BLaER1 treated with 17β-estradiol and CSF1 and Interleukin-3, amounts not matched to agents 10 nM and 100 nM (cell line): ENCODE results near the gene DBF4B.

Experiments
- H3K27ac ChIP-seq, 11 experiments: shearing (Covaris generic); formaldehyde crosslinking; 2 replicates each; pipeline ENCODE4 v1.8.1; 2022
- H3K27me3 ChIP-seq, 11 experiments: shearing (Covaris generic); formaldehyde crosslinking; 2 replicates each; pipeline ENCODE4 v1.8.1; 2022
- H3K36me3 ChIP-seq, 11 experiments: shearing (Covaris generic); formaldehyde crosslinking; 2 replicates each; pipeline ENCODE4 v1.8.1; 2022
- H3K4me1 ChIP-seq, 10 experiments: shearing (Covaris generic); formaldehyde crosslinking; 2 replicates each; pipeline ENCODE4 v1.8.1; 2022
- H3K4me2 ChIP-seq, 11 experiments: shearing (Covaris generic); formaldehyde crosslinking; 2 replicates each; pipeline ENCODE4 v1.8.1; 2022
- H3K4me3 ChIP-seq, 10 experiments: shearing (Covaris generic); formaldehyde crosslinking; 2 replicates each; pipeline ENCODE4 v1.8.1; 2022
- H3K9ac ChIP-seq, 11 experiments: shearing (Covaris generic); formaldehyde crosslinking; 2 replicates each; pipeline ENCODE4 v1.8.1; 2022
- H3K9me3 ChIP-seq, 11 experiments: shearing (Covaris generic); formaldehyde crosslinking; replicated peaks in 1 of 11; 2 replicates each; pipeline ENCODE4 v1.8.1; 2022
- H4K20me1 ChIP-seq, 11 experiments: shearing (Covaris generic); formaldehyde crosslinking; 2 replicates each; pipeline ENCODE4 v1.8.1; 2022
- Cebpa-rat ChIP-seq, 11 experiments: shearing (Covaris generic); IDR thresholded peaks; 2 replicates each; pipeline ENCODE4 v1.8.1; 2022

DBF4B gene

DNA sequence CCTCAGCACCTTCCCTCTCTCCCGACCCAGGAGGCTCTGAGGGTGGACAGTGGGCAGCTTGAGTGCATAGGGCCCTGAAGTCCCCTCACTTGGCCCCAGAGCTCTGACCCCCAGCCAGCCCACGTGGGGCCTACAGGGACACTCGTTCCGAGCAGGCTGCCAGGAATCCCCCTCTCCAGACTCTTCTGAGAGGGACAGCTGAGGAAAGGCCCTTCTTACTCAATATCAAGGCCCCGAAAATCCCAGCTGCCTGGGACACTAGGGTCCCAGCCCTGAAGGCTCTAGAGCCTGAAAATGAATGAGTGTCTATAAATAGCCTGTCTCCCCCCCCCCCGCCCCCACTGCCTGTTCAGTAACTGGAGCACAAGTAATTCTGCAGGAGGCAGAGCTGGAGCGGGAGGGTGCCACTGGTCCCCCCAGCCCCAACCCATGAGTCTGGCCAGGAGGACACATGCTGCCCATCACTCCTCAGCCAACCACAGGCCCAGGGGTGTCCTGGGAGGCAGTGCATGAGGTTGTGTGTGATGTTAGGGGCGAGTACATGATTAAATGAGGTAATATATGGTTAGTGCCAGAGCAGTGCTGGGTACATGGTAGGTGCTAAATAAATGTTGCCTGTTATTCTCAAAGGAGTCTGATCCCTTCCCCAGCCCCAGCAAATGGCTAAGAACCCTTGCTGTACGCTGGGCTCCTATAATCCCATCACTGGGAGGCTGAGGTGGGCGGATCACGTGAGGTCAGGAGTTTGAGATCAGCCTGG lies 61.9 kb downstream of the DBF4B start:
- Histone ChIP-seq H3K4me2 (peak overlapping the region in 5 of 11 experiments; percentile 10 to 89 (median 22); a peak in 4 of 22 replicates), H3K4me3 (no peak overlapping the region), H3K27ac (no peak overlapping the region), H3K27me3 (no peaks in the 10 kb centered on the region), H4K20me1 (peaks cover 0 to 4% (median 0%) of the 10 kb centered on the region in 11 experiments; a peak in 4 of 22 replicates), H3K36me3 (no peaks in the 10 kb centered on the region), H3K9me3 (no peaks in the 10 kb centered on the region), H3K4me1 (peaks cover 25 to 58% (median 47%) of the 10 kb centered on the region in 10 experiments), H3K9ac (0 out of 22 replicates have a peak overlapping the region, but pooled peaks of 1 of the 11 experiments have one; percentile 10)
- no peak for TF ChIP-seq Cebpa-rat (IDR thresholded peaks at IDR 0.05)

DNA sequence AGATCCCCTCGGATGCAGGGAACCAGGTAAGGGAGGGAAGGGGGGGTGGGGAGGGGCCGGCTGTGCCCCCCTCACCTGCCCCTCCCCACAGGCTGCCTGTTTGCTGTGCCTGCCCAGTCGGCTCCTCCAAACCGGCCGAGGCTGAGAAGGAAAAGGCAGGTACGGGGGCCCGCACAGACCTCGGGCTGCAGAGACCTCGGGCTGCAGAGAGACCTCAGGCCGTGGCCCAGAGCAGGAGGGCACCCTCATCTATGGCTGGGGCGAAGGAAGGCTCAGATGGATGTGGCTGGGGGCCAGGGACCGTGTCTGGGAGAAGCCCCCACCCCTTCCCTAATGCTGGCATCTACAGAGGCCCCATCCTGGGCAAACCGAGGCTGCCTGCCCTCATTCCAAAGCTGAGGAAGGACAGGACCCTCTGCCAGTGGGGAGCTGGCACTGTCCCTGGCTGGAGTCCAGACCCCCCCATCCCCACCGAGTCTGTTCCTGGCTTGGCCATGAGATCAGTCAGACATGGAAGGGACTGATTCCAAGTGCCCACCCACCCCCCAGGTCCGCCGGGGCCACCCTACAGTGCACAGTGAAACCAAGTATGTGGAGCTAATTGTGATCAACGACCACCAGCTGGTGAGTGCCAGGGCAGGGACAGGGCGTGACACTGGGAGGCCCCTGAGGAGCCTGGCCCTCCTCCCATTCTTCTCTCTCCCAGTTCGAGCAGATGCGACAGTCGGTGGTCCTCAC lies 64.0 kb downstream of the DBF4B start:
- H3K4me2 ChIP-seq: no peak overlapping the region
- H3K4me3 ChIP-seq: no peak overlapping the region
- H3K36me3 ChIP-seq: no peaks in the 10 kb centered on the region
- peaks cover 0 to 11% (median 4%) of the 10 kb centered on the region in 11 experiments; a peak in 7 of 22 replicates for H4K20me1 ChIP-seq
- H3K27ac ChIP-seq: no peak overlapping the region
- no peaks in the 10 kb centered on the region for H3K9me3 ChIP-seq
- peaks cover 0 to 15% (median 0%) of the 10 kb centered on the region in 11 experiments; a peak in 5 of 22 replicates for H3K27me3 ChIP-seq
- H3K9ac ChIP-seq: no peak overlapping the region
- peaks cover 25 to 71% (median 61%) of the 10 kb centered on the region in 10 experiments for H3K4me1 ChIP-seq
- TF ChIP-seq Cebpa-rat (IDR thresholded peaks at IDR 0.05): no peak

DNA sequence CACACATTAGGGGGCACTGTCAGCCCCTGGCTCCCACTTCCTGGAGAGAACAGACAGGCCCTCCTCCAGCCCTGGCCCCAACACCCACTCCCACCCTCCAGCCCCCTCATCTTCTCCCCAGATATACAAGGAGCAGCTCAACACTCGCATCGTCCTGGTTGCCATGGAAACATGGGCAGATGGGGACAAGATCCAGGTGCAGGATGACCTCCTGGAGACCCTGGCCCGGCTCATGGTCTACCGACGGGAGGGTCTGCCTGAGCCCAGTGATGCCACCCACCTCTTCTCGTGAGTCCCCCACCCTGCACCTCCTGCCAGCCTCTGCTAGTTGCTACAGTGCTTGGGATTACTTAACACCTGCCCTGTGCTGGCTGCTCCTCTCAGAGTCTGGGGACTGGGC lies 64.7 kb downstream of the DBF4B start:
- Histone ChIP-seq H3K9ac (no peak overlapping the region), H3K4me1 (peaks cover 18 to 71% (median 61%) of the 10 kb centered on the region in 10 experiments), H3K27me3 (peaks cover 0 to 21% (median 0%) of the 10 kb centered on the region in 11 experiments; a peak in 5 of 22 replicates), H3K36me3 (no peaks in the 10 kb centered on the region), H3K9me3 (no peaks in the 10 kb centered on the region), H3K4me2 (no peak overlapping the region), H4K20me1 (peaks cover 0 to 17% (median 4%) of the 10 kb centered on the region in 11 experiments; a peak in 7 of 22 replicates), H3K27ac (no peak overlapping the region), H3K4me3 (no peak overlapping the region)
- TF ChIP-seq Cebpa-rat (IDR thresholded peaks at IDR 0.05): no peak

GRCh38 chr17:44774271-44775135 lies 66.0 kb downstream of the DBF4B start:
- Histone ChIP-seq H3K27me3 (peaks cover 0 to 21% (median 0%) of the 10 kb centered on the region in 11 experiments; a peak in 5 of 22 replicates), H3K4me1 (peaks cover 10 to 68% (median 60%) of the 10 kb centered on the region in 10 experiments), H3K4me2 (peak overlapping the region; percentile 99 to 100 (median 100)), H3K9me3 (no peaks in the 10 kb centered on the region), H4K20me1 (peaks cover 0 to 17% (median 4%) of the 10 kb centered on the region in 11 experiments; a peak in 7 of 22 replicates), H3K9ac (peak overlapping the region in 10 of 11 experiments; percentile 6 to 72 (median 56); a peak in 17 of 22 replicates), H3K36me3 (no peaks in the 10 kb centered on the region), H3K27ac (no peak overlapping the region), H3K4me3 (peak overlapping the region; percentile 61 to 81 (median 69))
- TF ChIP-seq Cebpa-rat (IDR thresholded peaks at IDR 0.05): no peak

DNA sequence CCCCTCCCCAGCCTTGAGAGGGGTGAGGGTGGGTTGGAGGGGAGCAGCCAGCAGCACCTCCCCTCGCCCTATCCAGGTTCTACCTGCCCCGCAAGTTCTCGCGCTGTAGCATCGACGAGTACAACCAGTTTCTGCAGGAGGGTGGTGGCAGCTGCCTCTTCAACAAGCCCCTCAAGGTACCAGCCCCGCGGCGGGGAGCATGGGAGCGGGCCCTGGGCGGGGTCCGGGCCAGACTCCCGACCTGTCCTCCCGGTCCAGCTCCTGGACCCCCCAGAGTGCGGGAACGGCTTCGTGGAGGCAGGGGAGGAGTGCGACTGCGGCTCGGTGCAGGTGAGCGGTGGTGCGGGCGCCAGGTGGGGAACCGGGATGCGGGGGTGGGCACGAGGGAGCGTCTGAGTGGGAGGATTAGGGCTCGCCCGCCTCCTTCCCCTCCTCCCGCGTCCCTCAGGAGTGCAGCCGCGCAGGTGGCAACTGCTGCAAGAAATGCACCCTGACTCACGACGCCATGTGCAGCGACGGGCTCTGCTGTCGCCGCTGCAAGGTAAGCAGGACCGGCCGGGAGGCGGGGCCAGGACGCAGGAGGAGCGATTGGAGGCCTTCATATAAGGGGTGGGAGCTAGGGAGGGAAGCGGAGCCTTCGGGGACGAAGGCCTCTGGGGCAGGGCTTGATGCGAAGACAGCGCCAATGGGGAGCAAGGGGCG lies 66.8 kb downstream of the DBF4B start:
- Histone ChIP-seq H3K4me1 (peaks cover 16 to 66% (median 59%) of the 10 kb centered on the region in 10 experiments), H3K27ac (peak overlapping the region in 3 of 11 experiments; percentile 18 to 46 (median 26); a peak in 1 of 22 replicates), H3K36me3 (no peaks in the 10 kb centered on the region), H3K9me3 (no peaks in the 10 kb centered on the region), H3K27me3 (peaks cover 0 to 21% (median 0%) of the 10 kb centered on the region in 11 experiments; a peak in 5 of 22 replicates), H3K4me3 (peak overlapping the region; percentile 61 to 81 (median 69)), H3K4me2 (peak overlapping the region; percentile 99 to 100 (median 100)), H4K20me1 (peaks cover 0 to 17% (median 4%) of the 10 kb centered on the region in 11 experiments; a peak in 7 of 22 replicates), H3K9ac (peak overlapping the region in 10 of 11 experiments; percentile 6 to 72 (median 56); a peak in 17 of 22 replicates)
- TF ChIP-seq Cebpa-rat (IDR thresholded peaks at IDR 0.05): no peak

DNA sequence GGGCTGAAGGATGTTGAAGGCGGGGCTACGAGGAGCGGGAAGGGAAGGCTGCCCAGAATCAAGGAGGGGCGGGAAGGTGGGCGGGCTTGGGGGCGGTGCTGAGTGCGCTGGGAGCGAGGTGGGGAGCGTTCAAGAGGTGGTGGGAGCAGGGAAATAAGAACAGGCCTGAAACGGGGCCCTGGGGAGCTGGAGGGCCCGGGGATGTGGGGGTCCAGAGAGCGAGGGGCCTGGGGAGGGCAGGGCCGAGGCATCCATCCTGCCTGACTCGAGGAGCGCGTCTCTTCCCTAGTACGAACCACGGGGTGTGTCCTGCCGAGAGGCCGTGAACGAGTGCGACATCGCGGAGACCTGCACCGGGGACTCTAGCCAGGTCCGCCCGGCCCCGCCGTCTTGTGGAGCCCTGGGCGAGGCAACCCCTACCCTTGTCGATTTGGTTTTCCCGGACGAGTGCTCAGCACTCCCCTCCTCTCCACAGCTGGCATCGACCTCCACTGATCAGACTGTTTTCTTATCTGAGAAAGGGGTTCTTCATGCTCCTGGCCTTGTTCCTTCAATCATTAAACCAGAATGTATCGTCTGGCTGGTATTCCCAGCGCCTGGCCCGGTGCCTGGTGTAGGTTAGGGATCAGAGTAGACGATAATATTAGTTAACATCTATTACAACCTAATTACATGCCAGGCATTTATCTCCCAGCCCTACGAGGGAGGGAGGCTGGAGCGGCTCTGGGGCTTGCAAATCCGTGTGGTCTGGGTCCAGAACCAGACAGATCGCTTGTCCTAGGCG lies 67.6 kb downstream of the DBF4B start:
- Histone ChIP-seq H3K27ac (no peak overlapping the region), H3K9ac (peak overlapping the region in 9 of 11 experiments; percentile 17 to 69 (median 63); a peak in 17 of 22 replicates), H3K9me3 (no peaks in the 10 kb centered on the region), H3K27me3 (peaks cover 0 to 21% (median 0%) of the 10 kb centered on the region in 11 experiments; a peak in 5 of 22 replicates), H3K4me2 (peak overlapping the region; percentile 99 to 100 (median 100)), H3K4me1 (peaks cover 19 to 60% (median 56%) of the 10 kb centered on the region in 10 experiments), H3K4me3 (peak overlapping the region; percentile 61 to 81 (median 69)), H3K36me3 (no peaks in the 10 kb centered on the region), H4K20me1 (peaks cover 0 to 17% (median 4%) of the 10 kb centered on the region in 11 experiments; a peak in 7 of 22 replicates)
- TF ChIP-seq Cebpa-rat (IDR thresholded peaks at IDR 0.05): no peak
